PC-3 (cell line): ENCODE results near the gene CCDC92. TPM values are rescaled to one million over a fixed set of nuclear protein-coding genes. Genes with fewer than 3 reads are reported as not detected.

ENCODE experiments used
- ATAC-seq: fragments of 200-7000 bp; cut with Tn5 transposase; 2 replicates; pipeline ENCODE4 v1.9.1; 2020; ENCODE audit warnings: mild to moderate bottlenecking, moderate library complexity
- BruUV-seq: library from RNA; stranded (reverse); fragments of 400-500 nt; replicated peaks from 2 replicates; lab custom pipeline; 2021; lab: Mats Ljungman, UMichigan
- CTCF ChIA-PET: fragments of 300-600 bp; sonication (Branson Sonifier 250); formaldehyde crosslinking; loops from one replicate; lab custom pipeline; 2022; ENCODE audit warnings: antibody characterized with exemption; lab: Charles Lee
- POLR2A ChIA-PET: fragments of 300-600 bp; sonication (Branson Sonifier 250); formaldehyde crosslinking; loops from one replicate; lab custom pipeline; 2022; ENCODE audit warnings: antibody characterized with exemption; ENCODE audit not compliant: unreplicated experiment; lab: Charles Lee
- DNase-seq: peaks from one replicate; pipeline ENCODE4 v3.0.0-alpha.2; 2015
- H2AFZ ChIP-seq: fragments of 300-600 bp; sonication (generic); 2 replicates; pipeline ENCODE4 v1.6.0; 2016; ENCODE audit warnings: antibody characterized with exemption, low read length
- H3F3A ChIP-seq: fragments of 300-600 bp; sonication (generic); one replicate; pipeline ENCODE4 v1.6.0; 2017; ENCODE audit warnings: antibody characterized with exemption, low read length, control low read depth, mild to moderate bottlenecking; ENCODE audit not compliant: unreplicated experiment
- H3K27ac ChIP-seq: fragments of 300-600 bp; sonication (generic); 2 replicates; pipeline ENCODE4 v1.5.1; 2016; ENCODE audit warnings: mild to moderate bottlenecking, low read length
- H3K27me3 ChIP-seq: fragments of 300-600 bp; sonication (generic); 2 replicates; pipeline ENCODE4 v1.6.1; 2016; ENCODE audit warnings: low read length, mixed read lengths
- H3K36me3 ChIP-seq: fragments of 300-600 bp; sonication (generic); 2 replicates; pipeline ENCODE4 v1.6.1; 2016; ENCODE audit warnings: low read depth, mixed run types, low read length, mixed read lengths
- H3K4me1 ChIP-seq: fragments of 300-600 bp; sonication (generic); 2 replicates; pipeline ENCODE4 v1.5.1; 2016; ENCODE audit warnings: low read length; ENCODE audit not compliant: insufficient read depth
- H3K4me2 ChIP-seq: fragments of 300-600 bp; sonication (generic); 2 replicates; pipeline ENCODE4 v1.6.0; 2016; ENCODE audit warnings: low read length
- H3K4me3 ChIP-seq: fragments of 300-600 bp; sonication (generic); 2 replicates; pipeline ENCODE4 v1.5.1; 2016; ENCODE audit warnings: mild to moderate bottlenecking, low read length, mixed read lengths
- H3K79me2 ChIP-seq: fragments of 300-600 bp; sonication (generic); 2 replicates; pipeline ENCODE4 v1.6.1; 2017; ENCODE audit warnings: low read length, mixed read lengths
- H3K9ac ChIP-seq: fragments of 300-600 bp; sonication (generic); 2 replicates; pipeline ENCODE4 v1.6.0; 2016; ENCODE audit warnings: mild to moderate bottlenecking, low read length
- H3K9me2 ChIP-seq: fragments of 300-600 bp; sonication (generic); replicated peaks from 2 replicates; pipeline ENCODE4 v1.6.1; 2016; ENCODE audit warnings: mixed run types, low read length, mixed read lengths
- H3K9me3 ChIP-seq: fragments of 300-600 bp; sonication (generic); 2 replicates; pipeline ENCODE4 v1.6.1; 2016; ENCODE audit warnings: low read length, mixed read lengths
- H4K20me1 ChIP-seq: fragments of 300-600 bp; sonication (generic); 2 replicates; pipeline ENCODE4 v1.6.1; 2016; ENCODE audit warnings: low read length, mixed read lengths
- CTCF ChIP-seq: fragments of 300-600 bp; sonication (generic); conservative IDR thresholded peaks from 2 replicates; pipeline ENCODE4 v1.5.1; 2017; ENCODE audit warnings: antibody characterized with exemption, low read depth, mild to moderate bottlenecking, low read length
- EZH2 ChIP-seq: fragments of 300-600 bp; sonication (generic); IDR thresholded peaks from one replicate; pipeline ENCODE4 v1.6.1; 2017; ENCODE audit warnings: antibody characterized with exemption, mild to moderate bottlenecking, low read length; ENCODE audit not compliant: unreplicated experiment
- EZH2phosphoT487 ChIP-seq: fragments of 300-600 bp; sonication (generic); IDR thresholded peaks from 2 replicates; pipeline ENCODE4 v1.6.1; 2018; ENCODE audit warnings: mild to moderate bottlenecking, antibody characterized with exemption, low read length, borderline replicate concordance
- intact Hi-C: fragments of 100-400 bp; cut with micrococcal nuclease; formaldehyde crosslinking; loops from 2 replicates; pipeline ENCODE4 v1.9.0; 2023
- total RNA-seq: library from RNA; depleted of rRNA; stranded (reverse); fragments of >200 nt; gene quantifications from 2 replicates; pipeline ENCODE4 v1.2.3, GENCODE V29; 2014

CCDC92 gene
- total RNA-seq, 1 experiment from 2014 or later = 9.6 TPM

GRCh38 chr12:124021007-124021406, 48.4 kb upstream of the CCDC92 start:
- H4K20me1 ChIP-seq = no peaks in the 10 kb centered on the region
- no peaks in the 10 kb centered on the region for H3F3A ChIP-seq
- ChIA-PET CTCF (no interaction called here), POLR2A (no interaction called here)
- H3K9ac ChIP-seq = no peak overlapping the region
- H3K79me2 ChIP-seq = no peaks in the 10 kb centered on the region
- H3K9me2 ChIP-seq = no peaks in the 10 kb centered on the region
- no peak overlapping the region for H3K4me2 ChIP-seq
- H3K4me1 ChIP-seq = peaks cover 14% of the 10 kb centered on the region
- H3K9me3 ChIP-seq = no peaks in the 10 kb centered on the region
- intact Hi-C loops = no loop called here
- no peak overlapping the region for H3K27ac ChIP-seq
- TF ChIP-seq CTCF (no peak), EZH2phosphoT487 (no peak), EZH2 (no peak)
- no peaks in the 10 kb centered on the region for H3K36me3 ChIP-seq
- no peak overlapping the region for H3K4me3 ChIP-seq
- DNase-seq (no peak), ATAC-seq (no peak)
- no peak overlapping the region for H2AFZ ChIP-seq
- H3K27me3 ChIP-seq = no peaks in the 10 kb centered on the region
- no TSS peak for BruUV-seq

- DNase-seq (no peak), ATAC-seq (no peak)
- no peak overlapping the region for H3K4me2 ChIP-seq
- no peak overlapping the region for H3K4me3 ChIP-seq
- H3F3A ChIP-seq = no peaks in the 10 kb centered on the region
- POLR2A ChIA-PET = no interaction called here
- H3K27me3 ChIP-seq = no peaks in the 10 kb centered on the region
- BruUV-seq = no TSS peak
- no peak overlapping the region for H2AFZ ChIP-seq
- no peaks in the 10 kb centered on the region for H3K79me2 ChIP-seq
- no peaks in the 10 kb centered on the region for H3K9me2 ChIP-seq
- no peaks in the 10 kb centered on the region for H4K20me1 ChIP-seq
- H3K36me3 ChIP-seq = no peaks in the 10 kb centered on the region
- intact Hi-C loops = no loop called here
- no peak overlapping the region for H3K27ac ChIP-seq
- CTCF ChIA-PET = no interaction called here
- no peaks in the 10 kb centered on the region for H3K9me3 ChIP-seq
- no peak overlapping the region for H3K9ac ChIP-seq
- H3K4me1 ChIP-seq = peaks cover 14% of the 10 kb centered on the region
- no peak for TF ChIP-seq EZH2
- no peak for TF ChIP-seq EZH2phosphoT487
- TF ChIP-seq CTCF = no peak
These were observed 47.9 kb upstream of the CCDC92 start for GRCh38 chr12:124020514-124020949.

- POLR2A ChIA-PET = no interaction called here
These were observed 46.5 kb upstream of the CCDC92 start for GRCh38 chr12:124019115-124019514.

More at GRCh38 chr12:124019115-124019514, 46.5 kb upstream of the CCDC92 start:
- H3F3A ChIP-seq = no peaks in the 10 kb centered on the region
- no peak overlapping the region for H3K4me2 ChIP-seq
- H3K9ac ChIP-seq = no peak overlapping the region
- no peaks in the 10 kb centered on the region for H3K36me3 ChIP-seq
- no peak for ATAC-seq
- no peak overlapping the region for H2AFZ ChIP-seq
- no peaks in the 10 kb centered on the region for H4K20me1 ChIP-seq
- no TSS peak for BruUV-seq
- TF ChIP-seq EZH2phosphoT487 = no peak
- TF ChIP-seq CTCF = no peak
- TF ChIP-seq EZH2 = no peak
- no peak overlapping the region for H3K4me3 ChIP-seq
- no peaks in the 10 kb centered on the region for H3K27me3 ChIP-seq
- intact Hi-C loops = no loop called here
- CTCF ChIA-PET = interaction anchor here (0.6 kb wide), 1 partner anchor 54 kb away, joined by 3 read pairs; no protein-coding TSS in a partner anchor
- no peaks in the 10 kb centered on the region for H3K79me2 ChIP-seq
- H3K9me2 ChIP-seq = no peaks in the 10 kb centered on the region
- no peak overlapping the region for H3K27ac ChIP-seq
- DNase-seq = no peak
- H3K4me1 ChIP-seq = peaks cover 4% of the 10 kb centered on the region
- no peaks in the 10 kb centered on the region for H3K9me3 ChIP-seq
